Fibroblast of lung (primary cell): Measurements from ENCODE around the gene PML. TPM values are rescaled to one million over a fixed set of nuclear protein-coding genes. Genes with fewer than 3 reads are reported as not detected.

Experiments used
- DNase-seq, 2 donors: peaks; one replicate each; pipeline versions ENCODE4 v3.0.0 to v3.0.0-alpha.2; 2010; ENCODE audit warnings: low read depth in 2 of 2
- H2AFZ ChIP-seq: 2 replicates; pipeline ENCODE4 v1.5.1; 2012; ENCODE audit warnings: low read length, control low read depth, inconsistent platforms
- H3K27ac ChIP-seq: 2 replicates; pipeline ENCODE4 v1.5.1; 2011; ENCODE audit warnings: low read length, control low read depth; ENCODE audit not compliant: insufficient read depth
- H3K27me3 ChIP-seq: 2 replicates; pipeline ENCODE4 v1.5.1; 2011; ENCODE audit warnings: mild to moderate bottlenecking, low read length; ENCODE audit not compliant: control insufficient read depth, insufficient read depth
- H3K36me3 ChIP-seq: 2 replicates; pipeline ENCODE4 v1.5.1; 2011; ENCODE audit warnings: low read length; ENCODE audit not compliant: control insufficient read depth, insufficient read depth
- H3K4me1 ChIP-seq: 2 replicates; pipeline ENCODE4 v1.5.1; 2011; ENCODE audit warnings: low read length; ENCODE audit not compliant: control insufficient read depth, insufficient read depth; ENCODE audit errors: extremely low read depth
- H3K4me2 ChIP-seq: 2 replicates; pipeline ENCODE4 v1.5.1; 2011; ENCODE audit warnings: low read length, control low read depth; ENCODE audit not compliant: insufficient read depth; ENCODE audit errors: extremely low read depth
- H3K4me3 ChIP-seq, 4 experiments: fragments of 200-600 bp in 1 of 4; sonication (generic) in 1 of 4; replicated peaks in 1 of 4; 2 replicates each; pipeline ENCODE4 v1.5.1; 2011 to 2016; ENCODE audit warnings: low read length in 4 of 4, low read depth in 3 of 4, mild to moderate bottlenecking in 3 of 4, control low read depth in 2 of 4, inconsistent platforms in 1 of 4, mixed read lengths in 1 of 4; ENCODE audit not compliant: insufficient read depth in 1 of 4; ENCODE audit errors: control extremely low read depth in 1 of 4
- H3K79me2 ChIP-seq: 2 replicates; pipeline ENCODE4 v1.5.1; 2012; ENCODE audit warnings: mild to moderate bottlenecking, low read length, inconsistent platforms; ENCODE audit not compliant: control insufficient read depth, insufficient read depth
- H3K9ac ChIP-seq: 2 replicates; pipeline ENCODE4 v1.5.1; 2011; ENCODE audit warnings: mild to moderate bottlenecking, low read length, control low read depth; ENCODE audit not compliant: insufficient read depth
- H3K9me3 ChIP-seq: 2 replicates; pipeline ENCODE4 v1.5.1; 2012; ENCODE audit warnings: low read depth, low read length; ENCODE audit not compliant: control insufficient read depth, insufficient read depth
- H4K20me1 ChIP-seq: 2 replicates; pipeline ENCODE4 v1.5.1; 2011; ENCODE audit warnings: low read length; ENCODE audit not compliant: control insufficient read depth, insufficient read depth; ENCODE audit errors: extremely low read depth
- EZH2 ChIP-seq: IDR thresholded peaks from 2 replicates; pipeline ENCODE4 v1.5.1; 2012; ENCODE audit warnings: low read length, control low read depth, mild to moderate bottlenecking; ENCODE audit errors: missing control alignments
- polyA plus RNA-seq, 2 donors: library from polyadenylated mRNA; depleted of rRNA in 1 of 2; stranded (reverse) in 1 of 2; unstranded in 1 of 2; fragments of >200 nt; gene quantifications; 2 replicates each; pipeline ENCODE4 v1.2.1, GENCODE V29; 2011 to 2012; ENCODE audit warnings: missing spikeins in 1 of 2
- total RNA-seq: library from RNA; depleted of rRNA; stranded (reverse); fragments of >200 nt; gene quantifications from 2 replicates; pipeline ENCODE4 v1.2.1, GENCODE V29; 2014
- TF ChIP-seq, protein P1 (sequence below), 2 donors: IDR thresholded peaks in 1 of 2; conservative IDR thresholded peaks in 1 of 2; 1 replicate in 1 of 2; 2 replicates in 1 of 2; pipeline ENCODE4 v1.5.1; 2011 to 2012; ENCODE audit warnings: low read length in 2 of 2, control low read depth in 1 of 2, inconsistent platforms in 1 of 2, low read depth in 1 of 2, mild to moderate bottlenecking in 1 of 2

Gene PML
- total and polyA plus RNA-seq, 2 donors (not counting 1 experiment from before 2014, with no cell fraction given) = 11.1 to 34.0 TPM

DNA sequence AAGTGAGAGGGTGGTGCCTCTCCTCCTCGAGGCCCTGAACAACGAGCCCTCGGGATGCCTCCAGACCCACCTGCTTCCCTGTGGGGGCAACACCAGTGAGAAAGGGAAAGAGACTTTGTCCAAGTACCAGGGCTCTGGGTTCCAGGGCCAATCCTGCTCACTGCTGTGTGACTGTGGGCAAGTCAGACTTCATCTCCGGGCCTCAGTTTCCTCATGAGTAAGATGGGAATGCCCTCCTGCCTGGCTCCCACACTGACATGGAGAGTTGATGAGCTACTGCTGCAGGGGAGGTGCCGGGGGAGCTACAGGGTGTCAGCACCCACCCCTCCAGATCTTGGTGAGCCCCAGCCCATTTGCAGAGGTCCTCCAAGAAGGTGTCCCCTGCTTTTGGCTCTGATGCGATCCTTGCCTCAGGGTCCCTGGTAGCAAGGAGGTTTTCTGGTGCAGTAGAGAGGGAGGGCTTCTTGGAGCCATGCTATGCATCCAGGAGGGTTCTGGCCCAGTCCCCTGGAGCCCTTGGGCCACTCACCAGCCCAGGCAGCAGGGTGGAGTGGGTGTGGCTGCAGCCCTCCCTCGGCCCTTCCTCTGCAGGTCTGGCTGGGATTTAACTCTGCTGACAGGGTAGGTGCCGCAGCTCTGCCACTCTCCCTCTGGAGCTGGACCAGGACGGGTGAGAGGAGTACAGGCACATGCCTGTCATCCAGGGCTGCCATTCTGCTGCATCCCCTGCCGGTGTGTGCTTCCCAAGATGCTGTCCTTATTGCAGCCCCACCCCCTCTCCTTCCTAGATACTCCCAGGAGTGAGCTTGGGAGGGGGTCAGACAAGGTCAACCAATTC is 41.4 kb upstream of the PML start:
- no peak overlapping the region for H2AFZ ChIP-seq

DNA sequence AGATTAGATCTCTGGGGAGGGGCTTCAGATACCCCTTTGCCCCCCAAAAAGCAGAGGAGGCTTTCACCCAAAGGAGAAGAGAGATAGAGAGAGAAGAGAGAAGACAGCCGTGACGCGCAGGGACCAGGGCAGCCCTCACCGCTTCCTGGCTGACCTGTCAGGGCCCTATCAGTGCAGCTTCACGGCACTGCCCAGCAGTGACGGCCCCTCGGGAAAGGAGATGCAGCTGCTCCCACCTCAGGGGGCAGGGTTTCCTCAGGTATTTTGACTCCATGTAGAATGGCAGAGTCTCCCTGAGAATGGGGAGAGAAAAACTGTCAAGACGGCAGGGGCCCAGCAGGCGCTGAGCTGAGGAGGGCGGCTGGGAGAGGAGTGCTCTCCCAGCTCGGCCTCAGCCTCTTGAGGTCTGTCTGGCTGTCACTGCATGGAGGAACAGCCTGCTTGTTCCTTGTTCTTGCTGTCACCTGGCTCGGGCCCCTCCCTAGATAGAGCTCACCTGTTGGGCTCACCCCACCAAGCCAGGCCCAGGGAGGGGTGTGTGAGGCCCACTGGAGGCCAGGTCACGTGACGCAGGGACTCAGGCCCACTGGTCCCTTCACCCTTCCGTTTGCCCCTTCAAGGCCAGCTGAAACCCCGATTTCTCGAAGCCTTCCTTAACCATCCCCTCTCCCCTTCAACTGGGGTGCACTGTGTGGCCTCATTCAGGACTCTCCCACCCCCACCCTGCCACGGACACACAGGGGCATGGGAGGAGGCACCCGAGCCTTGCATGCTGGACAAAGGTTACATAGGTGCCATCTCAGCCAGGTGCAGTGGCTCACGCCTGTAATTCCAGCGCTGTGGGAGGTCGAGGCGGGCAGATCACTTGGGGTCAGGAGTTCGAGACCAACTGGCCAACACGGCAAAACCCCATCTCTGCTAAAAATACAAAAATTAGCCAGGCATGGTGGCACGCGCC is 40.0 kb upstream of the PML start:
- no peak overlapping the region for H2AFZ ChIP-seq
- H3K9ac ChIP-seq = no peak overlapping the region
- no peaks in the 10 kb centered on the region for H3K9me3 ChIP-seq
- TF ChIP-seq EZH2 = no peak
- TF ChIP-seq, protein P1, sequence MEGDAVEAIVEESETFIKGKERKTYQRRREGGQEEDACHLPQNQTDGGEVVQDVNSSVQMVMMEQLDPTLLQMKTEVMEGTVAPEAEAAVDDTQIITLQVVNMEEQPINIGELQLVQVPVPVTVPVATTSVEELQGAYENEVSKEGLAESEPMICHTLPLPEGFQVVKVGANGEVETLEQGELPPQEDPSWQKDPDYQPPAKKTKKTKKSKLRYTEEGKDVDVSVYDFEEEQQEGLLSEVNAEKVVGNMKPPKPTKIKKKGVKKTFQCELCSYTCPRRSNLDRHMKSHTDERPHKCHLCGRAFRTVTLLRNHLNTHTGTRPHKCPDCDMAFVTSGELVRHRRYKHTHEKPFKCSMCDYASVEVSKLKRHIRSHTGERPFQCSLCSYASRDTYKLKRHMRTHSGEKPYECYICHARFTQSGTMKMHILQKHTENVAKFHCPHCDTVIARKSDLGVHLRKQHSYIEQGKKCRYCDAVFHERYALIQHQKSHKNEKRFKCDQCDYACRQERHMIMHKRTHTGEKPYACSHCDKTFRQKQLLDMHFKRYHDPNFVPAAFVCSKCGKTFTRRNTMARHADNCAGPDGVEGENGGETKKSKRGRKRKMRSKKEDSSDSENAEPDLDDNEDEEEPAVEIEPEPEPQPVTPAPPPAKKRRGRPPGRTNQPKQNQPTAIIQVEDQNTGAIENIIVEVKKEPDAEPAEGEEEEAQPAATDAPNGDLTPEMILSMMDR (conservative IDR thresholded peaks at IDR 0.05 in 1 of 2, IDR thresholded peaks at IDR 0.05 in 1 of 2; ENCODE audit: low read depth in 1 of 2, low read length in 2 of 2) = no peak
- H3K4me1 ChIP-seq = peaks cover 40% of the 10 kb centered on the region
- peaks cover 20% of the 10 kb centered on the region for H3K36me3 ChIP-seq
- no peaks in the 10 kb centered on the region for H3K79me2 ChIP-seq
- no peak for DNase-seq
- H4K20me1 ChIP-seq = no peaks in the 10 kb centered on the region
- H3K27ac ChIP-seq = no peak overlapping the region
- no peak overlapping the region for H3K4me2 ChIP-seq
- no peaks in the 10 kb centered on the region for H3K27me3 ChIP-seq
- no peak overlapping the region for H3K4me3 ChIP-seq

More for the DNA sequence above, 41.4 kb upstream of the PML start:
- Histone ChIP-seq H4K20me1 (no peaks in the 10 kb centered on the region), H3K27me3 (no peaks in the 10 kb centered on the region), H3K4me1 (peaks cover 40% of the 10 kb centered on the region), H3K4me3 (no peak overlapping the region), H3K9ac (no peak overlapping the region), H3K36me3 (peaks cover 30% of the 10 kb centered on the region), H3K9me3 (no peaks in the 10 kb centered on the region), H3K27ac (no peak overlapping the region), H3K79me2 (no peaks in the 10 kb centered on the region), H3K4me2 (no peak overlapping the region)
- TF ChIP-seq, protein P1 (conservative IDR thresholded peaks at IDR 0.05 in 1 of 2, IDR thresholded peaks at IDR 0.05 in 1 of 2; ENCODE audit: low read depth in 1 of 2, low read length in 2 of 2) = no peak
- no peak for TF ChIP-seq EZH2
- DNase-seq = no peak

DNA sequence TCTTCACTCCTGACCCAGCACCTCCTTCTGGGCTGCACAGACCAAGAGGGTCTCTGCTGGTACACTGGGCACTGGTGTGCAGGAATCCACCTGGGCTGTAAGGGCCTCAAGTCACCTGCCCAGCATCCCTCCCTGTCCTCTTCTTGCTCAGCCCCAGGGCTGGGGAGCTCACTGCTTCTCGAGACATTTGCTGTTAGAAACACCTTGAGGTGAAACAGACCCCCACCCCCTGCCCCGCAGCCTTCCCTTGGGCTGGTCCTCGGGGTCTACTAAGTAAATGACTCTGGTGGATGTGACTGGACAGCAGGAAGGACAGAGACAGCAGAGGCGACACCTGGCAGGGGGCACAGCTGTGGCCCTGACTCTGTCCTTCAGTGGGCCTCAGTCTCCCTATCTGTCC is 39.2 kb upstream of the PML start:
- H3K27ac ChIP-seq = peak overlapping the region; percentile 8
- no peaks in the 10 kb centered on the region for H3K27me3 ChIP-seq
- H3K9ac ChIP-seq = no peak overlapping the region
- H3K4me3 ChIP-seq = no peak overlapping the region
- H3K79me2 ChIP-seq = no peaks in the 10 kb centered on the region
- no peak for DNase-seq
- no peak overlapping the region for H2AFZ ChIP-seq
- H3K36me3 ChIP-seq = peaks cover 16% of the 10 kb centered on the region
- no peaks in the 10 kb centered on the region for H3K9me3 ChIP-seq
- H3K4me1 ChIP-seq = peaks cover 37% of the 10 kb centered on the region
- TF ChIP-seq, protein P1 (conservative IDR thresholded peaks at IDR 0.05 in 1 of 2, IDR thresholded peaks at IDR 0.05 in 1 of 2; ENCODE audit: low read depth in 1 of 2, low read length in 2 of 2) = no peak
- TF ChIP-seq EZH2 = no peak
- H3K4me2 ChIP-seq = no peak overlapping the region
- no peaks in the 10 kb centered on the region for H4K20me1 ChIP-seq
